Medulla oblongata (tissue), 1 donor: ENCODE measurements around the gene CD84.
"Not testable (repeated sequence)": the region's sequence is repeated elsewhere in the genome, so short reads cannot be mapped to it uniquely, and the experiment has no call there.

Source experiments
- DNase-seq: peaks from one replicate; pipeline ENCODE4 v3.0.0-alpha.2; 2015; ENCODE audit errors: extremely low spot score

CD84 gene

DNA sequence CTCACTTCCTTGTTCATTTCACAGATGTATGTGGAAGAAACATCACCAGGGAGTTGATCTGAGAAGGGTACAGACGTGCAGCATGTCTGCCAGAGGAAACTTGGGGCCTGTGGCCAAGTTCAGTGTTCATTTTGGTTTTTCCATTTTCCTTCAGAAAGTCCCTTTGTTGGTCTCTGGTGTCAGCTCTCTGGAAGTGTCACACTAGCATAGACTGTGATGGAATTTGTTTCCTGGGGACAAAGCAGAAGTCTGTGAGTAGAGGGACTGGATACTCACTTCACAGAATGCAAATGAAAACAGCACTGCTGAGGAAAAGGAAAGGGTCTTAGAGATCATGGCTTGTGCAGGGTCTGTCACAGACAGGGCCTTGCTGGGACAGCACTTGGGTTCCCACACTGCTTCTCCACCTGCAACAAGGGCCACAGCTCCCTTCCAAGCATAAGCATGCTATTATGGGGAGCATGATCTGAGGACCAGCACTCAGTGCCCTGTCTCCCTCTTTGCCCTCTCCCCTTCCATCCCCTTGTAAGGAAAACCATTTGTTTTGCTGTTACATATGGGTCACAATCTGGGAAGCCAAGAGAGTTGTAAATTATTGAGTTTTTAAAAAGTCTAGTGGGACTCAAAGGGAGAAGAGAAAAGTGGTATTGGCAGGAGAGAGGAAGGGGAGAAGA lies 31.4 kb upstream of the CD84 start:
- no peak for DNase-seq

GRCh38 chr1:160608941-160609340 lies 29.6 kb upstream of the CD84 start:
- no peak for DNase-seq

- DNase-seq, result no peak
Measured at GRCh38 chr1:160608514-160608913, 29.2 kb upstream of the CD84 start.

GRCh38 chr1:160608057-160608456 lies 28.8 kb upstream of the CD84 start:
- DNase-seq, result no peak

GRCh38 chr1:160607672-160608032 lies 28.4 kb upstream of the CD84 start:
- no peak for DNase-seq

- peak; percentile 85 for DNase-seq
Measured at GRCh38 chr1:160607011-160607671, 27.8 kb upstream of the CD84 start.

DNA sequence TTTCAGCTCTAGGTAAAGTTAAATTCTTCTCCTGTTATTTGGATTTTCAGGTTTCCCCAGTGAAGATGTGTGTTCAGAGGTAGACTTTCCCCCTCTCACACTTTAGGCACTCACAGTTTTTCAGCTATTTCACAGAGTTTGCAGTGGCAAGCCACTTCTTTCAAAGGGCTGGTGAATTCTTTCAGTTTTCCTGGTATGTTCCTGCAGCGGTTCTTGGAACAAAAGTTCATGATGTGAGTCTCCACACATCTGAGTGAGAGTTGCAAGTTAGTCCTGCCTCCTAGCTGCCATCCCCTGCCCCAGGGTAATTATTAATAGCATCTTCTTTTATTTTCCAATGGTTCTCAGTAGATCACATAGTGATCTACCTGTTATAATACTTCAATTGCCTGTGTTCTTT lies 27.3 kb upstream of the CD84 start:
- DNase-seq, result no peak

DNA sequence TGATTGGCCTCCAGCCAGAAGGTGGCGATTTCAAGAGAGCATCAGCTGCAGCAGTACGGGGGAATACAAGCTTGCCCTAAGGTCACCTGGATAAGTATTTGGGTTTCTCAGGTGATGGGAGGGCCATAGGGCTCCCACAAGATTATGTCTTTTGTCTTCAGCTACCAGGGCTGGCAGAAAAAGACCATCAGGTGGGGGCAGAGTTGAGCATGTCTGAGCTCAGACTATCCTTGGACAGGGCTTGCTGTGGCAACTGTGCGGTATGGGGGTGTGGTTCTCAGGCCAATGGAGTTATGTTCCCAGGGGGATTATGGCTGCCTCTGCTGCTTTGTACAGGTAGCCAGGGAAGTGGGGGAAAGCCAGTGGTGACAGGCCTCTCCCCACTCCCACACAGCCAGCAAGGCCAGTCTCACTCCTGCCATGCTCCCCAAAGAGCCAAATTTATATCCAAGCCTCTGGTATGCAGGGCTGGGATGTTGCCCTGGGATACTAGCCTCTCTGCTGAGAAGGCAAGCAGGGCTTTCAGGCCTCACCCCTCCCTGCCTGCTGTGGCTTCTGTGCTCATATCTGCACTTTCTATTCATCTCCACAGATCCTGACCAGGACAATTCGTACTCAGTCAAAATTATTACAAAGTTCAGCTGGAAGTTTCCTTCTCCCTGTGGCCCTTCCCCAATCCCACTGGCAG lies 26.6 kb upstream of the CD84 start:
- no peak for DNase-seq

DNA sequence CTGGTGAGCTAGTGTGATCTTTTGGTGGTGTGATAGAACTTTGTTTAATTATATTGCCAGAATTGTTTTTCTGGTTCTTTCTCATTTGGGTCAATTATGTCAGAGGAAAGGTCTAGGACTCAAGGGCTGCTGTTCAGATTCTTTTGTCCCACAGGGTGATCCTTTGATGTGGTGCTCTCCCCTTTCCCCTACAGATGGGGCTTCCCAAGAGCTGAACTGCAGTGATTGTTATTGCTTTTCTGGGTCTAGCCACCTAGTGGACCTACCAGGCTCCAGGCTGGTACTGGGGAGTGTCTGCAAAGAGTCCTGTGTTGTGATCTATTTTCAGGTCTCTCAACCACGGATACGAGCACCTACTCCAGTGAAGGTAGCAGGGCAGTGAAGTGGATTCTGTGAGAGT lies 25.9 kb upstream of the CD84 start:
- DNase-seq, result no peak

DNA sequence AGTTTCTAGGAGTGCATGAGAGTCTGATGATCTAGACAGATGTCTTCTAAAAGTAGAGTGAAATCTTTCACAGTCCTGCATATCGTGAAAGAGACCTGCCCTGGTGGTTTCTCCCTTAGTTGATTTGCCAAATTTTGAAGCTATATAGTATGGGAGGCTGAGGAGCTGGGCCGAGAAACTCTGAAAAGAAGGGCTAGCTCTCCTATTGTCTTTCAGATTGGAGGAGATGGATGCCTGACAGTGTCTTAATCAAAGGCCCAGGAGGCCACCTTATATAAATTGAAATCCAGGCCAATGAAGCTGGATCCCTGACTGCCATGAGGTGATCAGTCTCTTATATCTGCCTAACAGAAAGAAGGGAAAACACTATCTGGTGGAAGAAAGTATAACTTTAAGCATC lies 18.4 kb upstream of the CD84 start:
- DNase-seq, result no peak

- no peak for DNase-seq
Measured at GRCh38 chr1:160597051-160597450, 17.8 kb upstream of the CD84 start.

GRCh38 chr1:160590488-160590887 lies 11.2 kb upstream of the CD84 start:
- DNase-seq, result no peak

GRCh38 chr1:160588468-160588867 lies 9.2 kb upstream of the CD84 start:
- DNase-seq, result no peak

DNA sequence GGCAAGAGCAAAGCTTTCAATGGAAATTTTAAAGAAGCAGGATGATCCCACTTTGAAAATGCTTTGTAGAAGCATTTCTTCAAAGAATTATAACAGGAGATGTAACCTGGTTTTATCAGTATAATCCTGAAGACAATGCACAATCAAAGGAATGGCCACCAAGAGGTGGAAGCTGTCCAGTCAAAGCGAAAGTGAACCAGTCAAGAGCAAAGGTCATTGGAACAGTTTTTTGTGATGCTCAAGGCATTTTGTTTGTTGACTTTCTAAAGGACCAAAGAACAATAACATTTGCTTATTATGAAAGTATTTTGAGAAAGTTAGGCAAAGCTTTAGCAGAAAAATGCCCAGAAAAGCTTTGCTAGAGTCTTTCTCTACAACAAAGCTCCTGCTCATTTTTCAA lies 5.5 kb upstream of the CD84 start:
- no peak for DNase-seq

DNA sequence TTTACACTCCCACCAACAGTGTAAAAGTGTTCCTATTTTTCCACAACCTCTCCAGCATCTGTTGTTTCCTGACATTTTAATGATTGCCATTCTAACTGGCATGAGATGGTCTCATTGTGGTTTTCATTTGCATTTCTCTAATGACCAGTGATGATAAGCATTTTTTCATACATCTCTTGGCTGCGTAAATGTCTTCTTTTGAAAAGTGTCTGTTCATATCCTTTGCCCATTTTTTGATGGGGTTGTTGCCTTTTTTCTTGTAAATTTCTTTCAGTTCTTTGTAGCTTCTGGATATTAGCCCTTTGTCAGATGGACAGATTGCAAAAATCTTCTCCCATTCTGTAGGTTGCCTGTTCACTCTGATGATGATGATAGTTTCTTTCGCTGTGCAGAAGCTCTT lies 3.7 kb upstream of the CD84 start:
- DNase-seq, result not testable (repeated sequence)

DNA sequence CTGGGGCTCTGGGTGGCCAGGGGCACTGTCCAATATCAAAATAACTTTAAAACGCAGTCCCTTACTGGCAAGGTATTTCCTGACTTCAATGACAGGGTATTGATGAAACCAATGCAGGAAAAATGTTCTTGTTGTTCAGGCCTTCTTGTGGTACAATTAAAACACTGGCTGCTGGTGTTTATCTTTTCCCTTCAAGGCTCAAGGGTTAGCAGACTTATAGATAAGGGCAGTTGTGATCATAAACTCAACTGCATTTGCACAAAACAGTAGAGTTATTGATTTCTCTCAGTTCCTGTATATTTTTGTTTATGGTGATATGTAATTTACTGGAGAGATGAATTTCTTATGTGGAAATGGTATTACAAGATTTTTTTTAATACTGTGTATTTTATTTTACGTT lies 2.7 kb upstream of the CD84 start:
- DNase-seq, result no peak

GRCh38 chr1:160580221-160580812 lies 1.0 kb upstream of the CD84 start:
- DNase-seq, result peak; percentile 42

- no peak for DNase-seq
Measured at GRCh38 chr1:160578525-160579191, 638 bp downstream of the CD84 start.

DNA sequence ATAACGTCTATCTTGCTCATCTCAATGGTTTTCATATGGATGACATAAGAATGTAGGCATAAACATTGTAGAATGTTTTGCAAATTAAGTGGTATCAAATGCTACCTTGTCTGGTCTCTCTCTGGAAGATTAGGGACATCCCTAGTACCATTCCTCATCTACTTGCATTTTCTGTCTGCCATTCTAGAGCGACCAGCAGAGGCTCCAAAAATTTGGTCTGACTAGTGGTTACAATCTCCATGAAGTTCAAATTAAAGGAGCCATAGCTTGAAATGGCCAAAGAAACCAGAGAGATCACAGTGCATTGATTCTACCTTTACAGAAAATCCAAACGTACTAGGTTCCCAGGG lies 1.1 kb downstream of the CD84 start:
- DNase-seq, result no peak

DNA sequence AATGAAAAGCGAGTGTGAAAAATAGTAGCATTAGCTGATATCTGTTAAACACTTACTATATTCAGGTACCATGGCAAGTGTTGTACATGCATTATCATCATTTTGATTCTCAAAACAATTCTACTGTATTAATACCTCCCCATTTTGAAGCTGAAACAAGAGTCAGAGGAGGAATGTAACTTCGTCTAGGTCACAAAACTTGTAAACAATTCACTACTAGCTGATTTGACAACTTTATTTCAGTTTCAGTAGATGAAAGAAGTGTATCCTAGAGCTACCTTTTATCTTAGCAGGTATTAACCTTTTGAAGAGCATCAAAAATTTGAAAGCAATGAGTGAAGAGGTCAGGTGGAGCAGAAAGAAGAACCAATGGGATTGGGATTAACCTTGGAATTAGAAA lies 1.6 kb downstream of the CD84 start:
- DNase-seq, result no peak

DNA sequence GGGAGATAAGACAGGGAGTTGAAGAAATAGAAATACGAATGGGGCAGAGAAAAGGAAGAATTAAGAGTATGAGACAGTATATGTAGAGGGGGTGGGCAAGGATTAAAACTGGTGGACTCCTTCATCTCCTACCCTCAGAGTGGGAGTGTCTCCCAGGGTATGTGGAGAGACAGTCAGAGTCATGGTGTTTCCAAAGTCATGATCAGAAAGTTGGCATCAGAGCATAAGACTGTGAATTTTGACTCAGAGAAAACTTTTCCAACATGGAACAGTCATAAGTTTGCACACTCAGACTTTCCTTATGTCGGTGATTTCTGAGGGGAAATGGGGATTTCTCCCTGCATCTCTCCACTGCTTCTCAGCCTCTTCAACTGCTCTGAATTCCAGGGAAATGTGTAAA lies 2.4 kb downstream of the CD84 start:
- DNase-seq, result no peak

- DNase-seq, result no peak
Measured at GRCh38 chr1:160576390-160576789, 2.9 kb downstream of the CD84 start.
